IgD-negative memory B cell (primary cell): ENCODE measurements around the gene PRSS38. TPM values are rescaled to one million over a fixed set of nuclear protein-coding genes. Genes with fewer than 3 reads are reported as not detected.
"Not testable (repeated sequence)": the region's sequence is repeated elsewhere in the genome, so short reads cannot be mapped to it uniquely, and the experiment has no call there.

ENCODE experiments used
- H3K27ac Mint-ChIP-seq, 3 donors: one replicate each; pipeline ENCODE4 v1.8.0; 2020 to 2022; ENCODE audit warnings: mild to moderate bottlenecking in 3 of 3, mixed read lengths in 3 of 3, moderate library complexity in 1 of 3
- H3K27me3 Mint-ChIP-seq: one replicate; pipeline ENCODE4 v1.8.0; 2021; ENCODE audit warnings: mixed read lengths
- H3K36me3 Mint-ChIP-seq: one replicate; pipeline ENCODE4 v1.8.0; 2020; ENCODE audit warnings: mild to moderate bottlenecking, mixed read lengths
- H3K4me1 Mint-ChIP-seq, 3 donors: one replicate each; pipeline ENCODE4 v1.8.0; 2020 to 2022; ENCODE audit warnings: mixed read lengths in 3 of 3, mild to moderate bottlenecking in 1 of 3
- H3K4me3 Mint-ChIP-seq, 4 donors: one replicate each; pipeline ENCODE4 v1.8.0; 2020 to 2022; ENCODE audit warnings: mild to moderate bottlenecking in 4 of 4, mixed read lengths in 4 of 4, moderate library complexity in 3 of 4
- H3K9me3 Mint-ChIP-seq, 3 donors: one replicate each; pipeline ENCODE4 v1.8.0; 2020 to 2021; ENCODE audit warnings: mixed read lengths in 3 of 3, mild to moderate bottlenecking in 1 of 3
- polyA plus RNA-seq: library from polyadenylated mRNA; unstranded; fragments of 300-500 nt; fragmentation: Illumina TruSeq; gene quantifications from one replicate; pipeline ENCODE4 v1.2.3, GENCODE V29; 2021

The PRSS38 gene
- polyA plus RNA-seq, 1 donor from 2014 or later: not detected

GRCh38 chr1:227870366-227870765, 54.9 kb downstream of the PRSS38 start:
- peaks cover 0 to 14% (median 5%) of the 10 kb centered on the region in 3 donors for H3K9me3 Mint-ChIP-seq
- peaks cover 5% of the 10 kb centered on the region for H3K36me3 Mint-ChIP-seq
- H3K27ac Mint-ChIP-seq: no peak overlapping the region
- peaks cover 0 to 8% (median 5%) of the 10 kb centered on the region in 3 donors for H3K4me1 Mint-ChIP-seq
- H3K27me3 Mint-ChIP-seq: peaks cover 27% of the 10 kb centered on the region
- no peak overlapping the region for H3K4me3 Mint-ChIP-seq

- H3K9me3 Mint-ChIP-seq: peaks cover 1 to 18% (median 5%) of the 10 kb centered on the region in 3 donors
- H3K36me3 Mint-ChIP-seq, H3K4me3 Mint-ChIP-seq, H3K4me1 Mint-ChIP-seq, H3K27ac Mint-ChIP-seq: not testable (repeated sequence)
- H3K27me3 Mint-ChIP-seq: peaks cover 27% of the 10 kb centered on the region
Observed at GRCh38 chr1:227871892-227872291, 56.4 kb downstream of the PRSS38 start.

- not testable (repeated sequence) for H3K36me3 Mint-ChIP-seq, H3K4me1 Mint-ChIP-seq, H3K27ac Mint-ChIP-seq, H3K27me3 Mint-ChIP-seq, H3K4me3 Mint-ChIP-seq
- H3K9me3 Mint-ChIP-seq: peaks cover 5 to 18% (median 5%) of the 10 kb centered on the region in 3 donors
Observed at GRCh38 chr1:227877810-227878209, 62.3 kb downstream of the PRSS38 start.

- Mint-ChIP-seq H3K4me1 (peaks cover under 1 to 5% (median under 1%) of the 10 kb centered on the region in 3 donors), H3K27me3 (no peaks in the 10 kb centered on the region), H3K36me3 (no peaks in the 10 kb centered on the region), H3K9me3 (peaks cover 0 to 11% (median 5%) of the 10 kb centered on the region in 3 donors), H3K4me3 (peak overlapping the region in 1 of 4 donors; percentile 27), H3K27ac (no peak overlapping the region)
Observed at GRCh38 chr1:227880342-227880924, 65.0 kb downstream of the PRSS38 start.

- Mint-ChIP-seq H3K4me1 (peaks cover 6 to 10% (median 8%) of the 10 kb centered on the region in 3 donors), H3K9me3 (no peaks in the 10 kb centered on the region), H3K27me3 (no peaks in the 10 kb centered on the region), H3K27ac (no peak overlapping the region), H3K4me3 (peak overlapping the region in 2 of 4 donors; percentile 52 to 67), H3K36me3 (no peaks in the 10 kb centered on the region)
Observed at GRCh38 chr1:227883073-227883520, 67.6 kb downstream of the PRSS38 start.

GRCh38 chr1:227883641-227884301, 68.3 kb downstream of the PRSS38 start:
- Mint-ChIP-seq H3K36me3 (no peaks in the 10 kb centered on the region), H3K4me3 (no peak overlapping the region), H3K4me1 (peaks cover 6 to 10% (median 8%) of the 10 kb centered on the region in 3 donors), H3K9me3 (no peaks in the 10 kb centered on the region), H3K27me3 (no peaks in the 10 kb centered on the region), H3K27ac (no peak overlapping the region)

GRCh38 chr1:227884370-227885134, 69.1 kb downstream of the PRSS38 start:
- Mint-ChIP-seq H3K9me3 (no peaks in the 10 kb centered on the region), H3K4me1 (peaks cover 6 to 10% (median 8%) of the 10 kb centered on the region in 3 donors), H3K27me3 (no peaks in the 10 kb centered on the region), H3K4me3 (no peak overlapping the region), H3K27ac (no peak overlapping the region), H3K36me3 (no peaks in the 10 kb centered on the region)

GRCh38 chr1:227885135-227885647, 69.7 kb downstream of the PRSS38 start:
- Mint-ChIP-seq H3K4me3 (peak overlapping the region; percentile 55 to 88 (median 84)), H3K27ac (no peak overlapping the region), H3K9me3 (no peaks in the 10 kb centered on the region), H3K36me3 (no peaks in the 10 kb centered on the region), H3K27me3 (no peaks in the 10 kb centered on the region), H3K4me1 (peaks cover 6 to 10% (median 8%) of the 10 kb centered on the region in 3 donors)

- Mint-ChIP-seq H3K36me3 (no peaks in the 10 kb centered on the region), H3K27me3 (no peaks in the 10 kb centered on the region), H3K27ac (peak overlapping the region in 1 of 3 donors; percentile 80), H3K4me1 (peaks cover 6 to 10% (median 8%) of the 10 kb centered on the region in 3 donors), H3K4me3 (peak overlapping the region; percentile 55 to 88 (median 84)), H3K9me3 (no peaks in the 10 kb centered on the region)
Observed at GRCh38 chr1:227885648-227886502, 70.4 kb downstream of the PRSS38 start.

- Mint-ChIP-seq H3K4me3 (peak overlapping the region in 3 of 4 donors; percentile 23 to 87 (median 68)), H3K4me1 (peaks cover 6 to 10% (median 8%) of the 10 kb centered on the region in 3 donors), H3K27ac (peak overlapping the region in 1 of 3 donors; percentile 80), H3K27me3 (no peaks in the 10 kb centered on the region), H3K9me3 (no peaks in the 10 kb centered on the region), H3K36me3 (no peaks in the 10 kb centered on the region)
Observed at GRCh38 chr1:227886503-227886961, 71.1 kb downstream of the PRSS38 start.

GRCh38 chr1:227886993-227887696, 71.7 kb downstream of the PRSS38 start:
- peaks cover 6 to 10% (median 8%) of the 10 kb centered on the region in 3 donors for H3K4me1 Mint-ChIP-seq
- no peaks in the 10 kb centered on the region for H3K27me3 Mint-ChIP-seq
- peak overlapping the region in 3 of 4 donors; percentile 23 to 68 (median 41) for H3K4me3 Mint-ChIP-seq
- H3K36me3 Mint-ChIP-seq: no peaks in the 10 kb centered on the region
- H3K27ac Mint-ChIP-seq: no peak overlapping the region
- H3K9me3 Mint-ChIP-seq: no peaks in the 10 kb centered on the region

GRCh38 chr1:227887697-227888403, 72.4 kb downstream of the PRSS38 start:
- Mint-ChIP-seq H3K36me3 (no peaks in the 10 kb centered on the region), H3K4me1 (peaks cover 6 to 8% (median 8%) of the 10 kb centered on the region in 3 donors), H3K27ac (peak overlapping the region in 2 of 3 donors; percentile 51 to 87), H3K4me3 (peak overlapping the region; percentile 34 to 95 (median 78)), H3K27me3 (no peaks in the 10 kb centered on the region), H3K9me3 (no peaks in the 10 kb centered on the region)

GRCh38 chr1:227888404-227889046, 73.0 kb downstream of the PRSS38 start:
- H3K27me3 Mint-ChIP-seq: no peaks in the 10 kb centered on the region
- no peaks in the 10 kb centered on the region for H3K9me3 Mint-ChIP-seq
- H3K4me3 Mint-ChIP-seq: peak overlapping the region in 3 of 4 donors; percentile 5 to 39 (median 28)
- H3K27ac Mint-ChIP-seq: peak overlapping the region in 2 of 3 donors; percentile 5 to 39
- H3K4me1 Mint-ChIP-seq: peaks cover 6 to 8% (median 8%) of the 10 kb centered on the region in 3 donors
- H3K36me3 Mint-ChIP-seq: no peaks in the 10 kb centered on the region
